Astrocyte (in vitro differentiated cells and primary cell): ENCODE measurements around the gene KIF18A.

Experiments
- EZH2 ChIP-seq: IDR thresholded peaks from 2 replicates; pipeline ENCODE4 v1.6.1; 2012; ENCODE audit warnings: mild to moderate bottlenecking, low read length, inconsistent platforms; ENCODE audit not compliant: insufficient read depth
- TF ChIP-seq, protein P1 (sequence below): IDR thresholded peaks from 2 replicates; pipeline ENCODE4 v1.5.1; 2011; ENCODE audit warnings: low read depth, mild to moderate bottlenecking, inconsistent platforms, low read length, moderate library complexity; ENCODE audit not compliant: insufficient read depth

DNA sequence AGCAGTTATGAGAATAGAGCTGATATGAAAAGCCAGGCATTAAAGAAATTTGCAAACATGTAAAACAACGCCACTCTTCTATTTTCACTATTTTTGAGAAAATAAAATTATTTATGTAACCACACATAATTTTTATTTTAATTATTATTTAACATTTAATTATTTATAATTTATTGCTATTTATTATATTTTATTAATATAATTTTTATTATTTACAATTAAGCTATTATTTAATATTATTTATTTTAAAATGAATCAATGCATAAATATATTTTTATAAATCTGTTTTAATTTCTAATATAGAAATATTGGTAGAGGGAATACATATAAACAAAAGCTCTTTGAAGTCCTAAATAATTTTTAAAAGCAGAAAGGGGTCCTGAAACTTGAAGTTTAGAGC is 36.7 kb downstream of the KIF18A start:
- TF ChIP-seq, protein P1, sequence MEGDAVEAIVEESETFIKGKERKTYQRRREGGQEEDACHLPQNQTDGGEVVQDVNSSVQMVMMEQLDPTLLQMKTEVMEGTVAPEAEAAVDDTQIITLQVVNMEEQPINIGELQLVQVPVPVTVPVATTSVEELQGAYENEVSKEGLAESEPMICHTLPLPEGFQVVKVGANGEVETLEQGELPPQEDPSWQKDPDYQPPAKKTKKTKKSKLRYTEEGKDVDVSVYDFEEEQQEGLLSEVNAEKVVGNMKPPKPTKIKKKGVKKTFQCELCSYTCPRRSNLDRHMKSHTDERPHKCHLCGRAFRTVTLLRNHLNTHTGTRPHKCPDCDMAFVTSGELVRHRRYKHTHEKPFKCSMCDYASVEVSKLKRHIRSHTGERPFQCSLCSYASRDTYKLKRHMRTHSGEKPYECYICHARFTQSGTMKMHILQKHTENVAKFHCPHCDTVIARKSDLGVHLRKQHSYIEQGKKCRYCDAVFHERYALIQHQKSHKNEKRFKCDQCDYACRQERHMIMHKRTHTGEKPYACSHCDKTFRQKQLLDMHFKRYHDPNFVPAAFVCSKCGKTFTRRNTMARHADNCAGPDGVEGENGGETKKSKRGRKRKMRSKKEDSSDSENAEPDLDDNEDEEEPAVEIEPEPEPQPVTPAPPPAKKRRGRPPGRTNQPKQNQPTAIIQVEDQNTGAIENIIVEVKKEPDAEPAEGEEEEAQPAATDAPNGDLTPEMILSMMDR, result no peak
- no peak for TF ChIP-seq EZH2
